ENCODE results near the gene MEGF6.

MEGF6 gene

DNA sequence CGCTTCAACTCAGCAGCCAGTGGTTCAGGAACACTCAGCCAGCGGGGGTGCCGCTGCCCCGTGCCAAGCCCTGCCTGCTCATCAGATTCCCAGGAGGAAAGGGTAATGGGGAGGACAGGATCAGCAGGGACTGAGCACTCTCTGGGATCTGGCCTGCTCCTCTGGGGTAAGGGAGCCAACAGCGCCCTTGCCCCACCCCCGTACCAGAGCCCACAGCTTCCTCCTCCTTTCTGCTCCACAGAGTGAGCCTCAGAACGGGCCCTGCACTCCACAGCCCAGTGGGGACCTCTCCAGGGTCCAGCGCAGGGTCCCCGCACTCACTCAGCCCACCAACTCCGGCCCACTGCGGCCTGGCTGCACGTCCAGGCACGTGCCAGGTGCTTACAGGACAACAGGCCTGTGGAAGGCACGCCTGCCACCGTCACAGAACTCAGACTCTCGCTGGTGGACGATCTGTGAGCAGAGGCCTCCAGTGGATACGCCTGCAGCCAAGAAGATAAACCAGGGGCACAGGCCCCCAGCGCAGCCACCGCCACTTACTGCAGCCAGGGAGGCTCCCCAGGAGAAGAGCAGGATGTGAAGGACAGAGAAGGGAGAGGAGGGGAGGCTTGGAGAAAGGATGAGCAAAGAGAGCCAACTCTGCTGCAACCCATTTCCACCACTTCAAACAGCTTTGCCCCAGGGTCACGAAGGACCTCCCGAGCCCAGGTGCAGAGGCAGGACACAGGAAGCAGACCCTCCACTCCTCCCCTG is 2.1 kb downstream of the MEGF6 start:
- no peak for DNase-seq

DNA sequence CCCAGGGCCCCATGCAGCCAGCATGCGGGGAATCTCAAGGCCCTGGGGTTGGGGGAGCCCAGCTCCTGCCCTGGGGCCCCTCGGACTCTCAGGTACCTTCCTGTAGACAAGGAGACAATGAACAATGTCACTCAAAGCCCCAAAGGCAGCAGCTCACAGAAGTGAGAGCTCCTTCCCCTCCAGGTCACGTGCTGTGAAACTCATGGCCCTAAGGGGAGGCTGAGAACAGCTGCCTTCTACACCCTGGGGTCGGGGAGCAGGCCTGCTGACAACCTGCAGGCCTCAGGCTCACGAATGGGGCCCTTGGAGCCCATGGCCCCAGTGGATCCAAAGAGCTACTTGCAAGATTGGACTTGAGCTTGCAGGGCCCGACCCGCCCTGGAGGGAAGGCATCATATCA is 3.2 kb downstream of the MEGF6 start:
- DNase-seq = peak; percentile 31

DNA sequence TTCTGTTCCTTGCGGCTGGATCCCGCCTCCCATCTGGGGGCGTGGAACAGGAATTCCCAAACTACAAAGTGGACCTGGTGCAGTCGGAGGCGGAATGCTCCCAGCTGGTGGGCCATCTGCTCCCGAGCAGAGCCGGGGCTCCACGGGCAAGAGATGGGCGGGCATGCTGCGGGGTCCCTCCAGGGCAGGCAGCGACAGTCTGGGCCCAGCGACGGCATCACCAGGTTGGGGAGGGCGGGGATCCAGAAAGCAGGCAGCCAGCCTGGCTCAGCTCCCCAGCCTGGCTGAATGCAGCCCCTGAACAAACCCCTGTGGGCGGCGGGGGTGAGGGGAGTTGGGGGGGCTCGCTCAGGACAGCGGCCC is 3.6 kb downstream of the MEGF6 start:
- DNase-seq = peak; percentile 80

DNA sequence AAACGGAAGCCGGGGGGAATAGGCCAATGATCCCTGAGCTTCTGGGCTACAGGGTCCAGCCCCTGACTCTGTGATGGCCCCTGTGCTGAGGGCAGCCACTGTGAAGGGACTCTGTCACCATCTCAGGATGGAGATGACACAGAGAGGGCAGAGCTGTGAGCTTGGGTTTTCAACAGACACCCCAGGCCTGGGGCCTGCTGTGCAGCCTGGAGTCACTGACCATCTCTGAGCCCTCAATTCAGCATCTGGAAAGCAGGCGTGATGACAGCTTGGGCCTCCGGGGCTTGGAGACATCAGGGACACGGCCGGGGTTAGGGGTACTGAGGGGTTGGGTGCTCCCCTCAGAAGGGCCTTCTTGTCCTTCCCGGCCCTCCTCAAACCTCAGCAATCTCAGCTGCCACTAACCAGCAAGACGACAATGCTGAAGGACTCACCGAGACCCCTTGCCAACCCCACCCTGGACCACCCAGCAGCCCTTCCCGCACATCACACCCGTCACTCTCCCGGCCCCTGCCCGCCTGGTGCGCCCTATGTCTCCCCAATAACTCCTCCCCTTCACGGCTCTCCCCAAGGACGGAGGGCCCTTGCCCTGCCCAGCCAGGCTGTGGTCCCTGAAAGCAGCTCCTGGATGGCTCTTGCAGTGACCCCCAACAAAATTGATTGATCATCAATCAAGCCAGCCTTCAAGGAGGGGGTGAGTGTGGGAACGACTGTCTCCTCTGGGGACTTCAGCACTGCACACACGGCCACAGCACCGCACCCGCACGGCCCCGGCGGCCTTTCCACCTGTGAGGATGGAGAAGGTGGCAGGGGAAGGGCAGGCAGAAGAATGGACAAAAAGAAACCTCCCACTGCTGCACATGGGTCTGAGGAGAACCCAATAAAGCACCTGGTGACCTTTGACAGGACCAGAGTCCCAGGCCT is 4.3 kb downstream of the MEGF6 start:
- no peak for DNase-seq

DNA sequence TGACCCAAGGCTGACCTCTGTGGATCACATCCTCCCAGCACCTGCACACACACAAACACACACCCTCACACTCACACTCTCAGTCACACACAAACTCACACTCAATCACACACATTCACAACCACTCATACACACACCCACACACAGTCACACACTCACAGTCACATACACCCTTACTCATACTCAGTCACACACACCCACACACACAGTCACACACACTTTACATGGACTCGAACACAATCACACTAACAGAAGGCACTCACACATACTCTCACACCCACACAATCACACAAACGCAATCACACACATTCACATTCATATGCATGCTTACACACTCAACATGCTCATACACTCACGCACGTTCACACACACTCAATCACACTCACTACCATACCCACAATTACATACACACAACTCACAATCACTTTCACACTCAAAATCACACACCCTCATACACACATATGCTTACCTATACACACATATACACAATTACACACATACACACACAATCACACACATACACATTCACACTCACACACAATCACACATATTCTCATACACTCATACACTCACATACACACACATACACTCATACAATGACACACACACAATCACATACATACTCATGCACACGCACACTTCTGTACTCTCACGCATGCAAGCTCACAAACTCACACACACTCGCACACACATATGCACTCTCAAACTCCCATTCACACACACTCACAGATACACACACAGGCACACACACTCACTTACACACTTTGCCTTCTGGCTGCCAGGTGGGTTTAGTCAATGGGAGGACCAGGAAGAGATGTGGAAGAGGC is 6.1 kb downstream of the MEGF6 start:
- DNase-seq = no peak

DNA sequence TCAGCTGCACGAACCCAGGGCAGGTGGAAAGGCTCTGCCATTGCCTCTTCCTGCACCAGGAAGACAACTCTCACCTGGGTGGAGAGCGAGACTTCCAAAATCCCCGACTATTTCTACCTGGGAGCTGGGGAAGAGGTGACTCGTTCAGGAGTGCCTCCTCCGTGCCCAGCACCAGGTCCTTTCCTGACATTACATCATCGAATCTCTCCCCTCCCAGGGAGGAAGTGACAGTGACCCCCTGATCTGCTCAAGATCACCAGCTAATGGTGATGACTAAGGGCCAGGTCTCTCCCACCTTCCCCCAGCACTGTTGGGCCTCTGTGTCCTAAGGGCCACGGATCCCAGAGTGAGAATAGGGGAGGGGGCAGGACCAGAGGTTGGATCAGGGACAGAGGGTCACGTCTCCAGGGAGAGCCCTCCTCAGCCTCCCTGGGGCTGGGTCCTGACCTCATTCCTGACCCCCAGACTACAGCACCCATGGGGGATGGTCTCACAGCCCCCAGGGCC is 6.8 kb downstream of the MEGF6 start:
- DNase-seq = no peak

DNA sequence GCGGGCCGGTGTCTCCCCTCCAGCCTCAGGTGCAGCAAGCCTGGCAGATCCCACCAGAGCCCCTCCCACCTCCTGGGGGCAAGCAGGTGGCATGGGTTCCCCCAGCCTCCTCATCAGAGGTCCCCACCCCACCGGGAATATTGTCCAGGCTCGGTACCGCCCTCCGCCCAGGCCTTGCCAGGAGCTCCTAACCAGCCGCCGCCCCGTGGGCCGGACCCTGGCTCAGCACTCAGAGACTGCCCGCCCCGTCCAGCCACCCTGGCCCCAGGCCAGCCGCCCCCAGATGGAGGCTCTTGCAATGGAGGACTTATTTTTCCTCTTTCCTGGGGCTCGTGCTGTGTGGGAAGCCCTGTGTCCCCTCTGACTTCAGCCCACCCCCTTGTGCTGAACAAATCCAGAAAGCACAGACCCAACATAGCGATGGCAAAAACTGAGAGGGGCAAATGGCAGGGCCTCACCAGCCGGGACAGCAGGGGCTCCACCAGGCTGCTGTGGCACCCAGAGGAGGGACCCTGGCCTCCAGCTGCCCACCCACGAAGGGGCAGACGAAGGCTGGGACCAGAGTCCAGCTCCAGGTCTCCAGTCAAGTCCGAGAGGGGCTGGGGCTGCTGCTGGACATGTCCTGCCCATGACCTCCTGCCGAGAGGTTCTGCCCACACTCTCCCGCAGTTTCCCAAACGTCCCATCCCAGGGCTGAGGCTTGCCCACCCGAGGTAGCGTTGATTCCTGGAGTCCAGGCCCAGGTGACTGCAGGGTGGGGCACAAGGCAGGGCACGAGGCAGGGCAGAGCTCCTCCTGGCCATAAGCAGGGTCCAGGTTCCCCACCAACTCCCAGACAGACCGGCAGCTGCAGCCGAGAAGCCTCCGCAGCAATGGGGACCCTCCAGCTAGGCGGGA is 7.5 kb downstream of the MEGF6 start:
- DNase-seq = no peak

DNA sequence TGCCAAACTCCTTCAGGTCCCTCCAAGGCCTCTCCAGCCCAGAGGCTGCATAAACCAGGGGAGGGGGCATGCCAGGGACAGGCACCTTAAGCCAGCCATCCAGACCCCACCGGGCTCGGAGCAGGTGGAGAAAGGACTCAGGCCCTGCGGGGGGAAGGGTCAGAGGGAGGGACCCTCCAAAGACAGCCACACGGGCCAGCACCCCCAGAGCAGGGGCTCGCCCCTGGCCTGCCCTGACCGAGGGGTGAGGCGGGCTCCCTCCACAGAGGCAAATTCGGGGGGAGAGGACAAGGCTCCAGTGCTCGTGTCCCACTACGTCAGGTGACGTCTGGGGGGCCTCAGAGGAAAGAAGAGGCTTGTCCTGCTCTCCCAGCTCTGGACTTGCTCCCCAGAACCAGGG is 8.2 kb downstream of the MEGF6 start:
- DNase-seq = no peak

DNA sequence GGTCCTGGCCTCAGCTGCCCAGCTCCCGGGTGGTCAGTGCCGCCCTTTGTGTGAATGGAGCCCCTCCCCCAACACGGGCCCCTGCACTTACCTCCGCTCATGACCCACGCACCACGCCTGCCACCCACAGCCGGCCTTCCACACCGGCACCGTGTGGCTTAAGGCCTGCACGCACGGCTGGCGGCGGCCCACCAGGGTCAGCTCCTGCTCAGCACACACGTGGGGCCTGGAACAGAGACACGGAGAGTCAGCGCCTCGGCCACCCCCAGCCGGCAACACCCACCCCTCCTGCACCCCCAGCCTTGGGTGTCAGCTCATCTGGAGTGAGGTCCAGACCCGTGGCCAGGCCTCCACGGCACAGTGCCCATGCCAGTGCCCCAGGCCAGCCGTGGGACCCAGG is 8.9 kb downstream of the MEGF6 start:
- DNase-seq = no peak

DNA sequence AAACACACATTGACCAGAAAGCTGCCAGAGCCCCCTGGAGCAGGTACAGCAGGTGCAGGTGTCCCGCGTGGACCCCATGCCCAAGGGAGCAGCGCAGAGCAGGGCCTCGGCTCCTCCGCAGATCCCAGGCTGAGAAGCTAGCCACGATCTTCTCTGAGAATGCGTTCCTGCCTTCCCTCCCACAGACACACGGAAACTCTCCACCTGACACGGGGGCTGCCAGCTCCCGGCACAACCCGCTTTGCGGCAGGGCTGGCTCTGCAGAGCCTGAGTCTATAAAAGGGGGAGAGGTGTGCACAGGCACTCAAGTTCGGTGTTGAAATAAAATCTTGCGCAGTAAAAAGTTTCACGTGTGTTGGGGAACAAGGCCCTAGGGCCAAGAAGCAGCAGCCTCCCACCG is 9.6 kb downstream of the MEGF6 start:
- no peak for DNase-seq

DNA sequence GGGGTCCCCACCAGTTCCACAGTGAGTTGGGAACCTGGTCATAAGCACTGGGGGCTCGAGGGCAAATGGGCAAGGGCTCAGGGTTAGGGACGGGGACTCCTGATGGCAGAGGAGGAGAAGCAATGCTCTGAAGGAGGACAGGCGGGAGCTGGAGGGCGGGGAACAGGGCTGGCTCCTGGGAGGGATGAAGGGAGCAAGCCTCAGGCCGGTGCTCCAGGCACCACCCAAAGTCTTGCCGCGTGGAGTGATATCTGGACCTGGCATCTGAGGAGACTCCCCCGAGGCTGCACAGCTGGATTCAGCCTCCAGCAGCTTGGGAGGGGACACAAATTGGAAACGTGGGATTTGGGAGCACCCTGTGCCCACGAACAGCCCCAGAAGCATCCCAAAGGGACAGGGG is 11.0 kb downstream of the MEGF6 start:
- DNase-seq = no peak

DNA sequence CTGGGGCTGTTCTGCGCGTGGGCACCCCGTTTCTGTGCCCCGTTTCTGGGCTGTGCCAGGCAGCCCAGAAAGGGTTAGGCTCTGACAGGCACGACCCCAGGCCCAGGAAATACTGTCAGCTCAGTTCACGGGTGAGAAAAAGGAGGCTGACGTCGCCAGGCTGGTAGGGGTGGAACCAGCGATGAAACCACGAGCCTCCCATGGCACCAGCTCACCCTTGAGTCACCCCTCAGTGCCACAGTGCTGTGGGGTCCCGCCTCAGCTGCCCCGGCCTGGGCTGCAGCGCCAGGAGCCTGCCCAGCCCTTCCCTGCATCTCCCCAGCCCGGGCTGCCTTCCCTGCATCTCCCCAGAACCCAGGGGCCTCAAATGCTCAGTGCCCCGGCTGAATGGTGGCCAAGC is 11.5 kb downstream of the MEGF6 start:
- no peak for DNase-seq

DNA sequence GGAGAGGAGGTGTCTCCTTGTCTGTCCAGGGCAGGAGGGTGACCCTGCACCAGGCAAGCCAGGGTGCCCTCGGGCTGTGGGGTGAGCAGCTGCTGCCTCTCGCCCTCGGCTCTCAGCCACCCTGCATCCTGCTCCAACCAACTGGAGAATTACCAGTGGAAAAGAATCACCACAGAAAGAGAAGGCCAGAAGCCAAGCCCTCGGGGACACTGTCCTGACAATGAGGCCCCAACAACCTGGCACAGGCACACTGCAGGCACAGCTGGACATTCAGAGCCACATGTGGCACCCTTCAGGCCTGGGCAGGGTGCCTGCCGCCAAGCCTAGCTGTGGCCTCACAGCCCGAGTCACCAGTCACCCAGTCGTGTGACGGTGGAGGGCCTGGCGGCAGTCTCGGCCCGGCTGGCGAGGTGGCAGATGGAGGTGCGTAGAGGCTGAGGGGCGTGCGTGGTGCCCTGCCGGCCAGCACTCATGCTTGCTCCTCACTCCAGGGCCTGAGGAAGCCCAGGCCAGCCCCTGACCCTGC is 12.0 kb downstream of the MEGF6 start:
- DNase-seq = no peak

DNA sequence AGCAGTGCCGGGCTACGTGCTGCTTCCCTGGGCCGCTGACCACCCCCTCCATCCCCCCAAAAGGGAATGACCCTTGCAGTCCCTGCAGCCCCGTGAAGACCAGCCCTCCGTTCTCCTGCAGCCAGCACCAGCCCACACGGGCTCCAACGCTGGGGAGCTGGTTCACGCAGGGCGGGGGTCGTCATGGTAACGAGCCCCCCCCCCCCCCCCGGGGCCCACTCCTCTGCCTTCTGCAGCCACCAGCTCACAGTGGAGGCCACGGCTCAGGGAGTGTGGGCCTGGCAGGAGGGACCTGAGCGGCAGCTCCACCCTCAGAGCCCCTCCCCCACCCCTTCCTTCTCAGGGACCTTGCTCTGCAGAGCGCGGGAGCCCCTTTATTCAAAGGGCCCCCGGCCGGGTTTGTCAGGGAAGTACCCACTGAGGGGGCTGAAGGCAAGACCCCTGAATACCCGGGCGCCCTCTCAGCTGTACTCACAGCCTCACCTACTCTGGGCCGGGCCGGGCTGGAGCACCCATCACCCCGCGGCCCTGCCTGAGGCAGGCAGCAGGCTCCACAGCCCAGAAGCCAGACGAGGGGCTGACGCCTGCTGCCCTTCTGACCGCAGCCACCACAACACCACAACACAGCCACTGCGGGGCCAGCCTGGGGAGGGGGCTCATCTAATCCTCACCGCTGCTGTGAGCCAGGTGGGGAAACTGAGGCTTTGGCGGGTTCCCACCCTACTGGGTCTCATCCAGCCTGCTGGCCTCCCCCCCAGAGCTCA is 12.6 kb downstream of the MEGF6 start:
- DNase-seq = no peak

DNA sequence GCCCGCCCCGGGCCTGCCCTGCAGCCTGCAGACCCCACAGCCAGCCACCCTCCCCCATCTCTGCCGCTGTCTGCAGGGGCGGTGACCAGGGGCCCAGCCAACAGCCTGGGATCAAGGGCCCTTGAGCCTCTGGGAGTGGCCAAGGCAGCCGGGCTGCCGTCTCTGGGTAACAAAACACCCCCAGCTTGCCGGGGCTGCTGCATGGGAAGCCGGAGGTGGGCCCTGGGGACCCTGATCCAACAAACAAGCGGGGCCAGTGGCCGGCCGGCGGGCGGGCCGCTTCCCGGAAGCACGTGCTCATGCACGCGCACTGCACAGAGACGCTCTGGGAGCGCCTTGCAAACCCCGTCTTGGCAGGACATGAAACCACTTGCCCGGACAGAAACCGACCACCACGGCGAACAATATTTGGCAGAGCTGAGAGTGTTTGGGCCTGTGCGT is 13.2 kb downstream of the MEGF6 start:
- no peak for DNase-seq

DNA sequence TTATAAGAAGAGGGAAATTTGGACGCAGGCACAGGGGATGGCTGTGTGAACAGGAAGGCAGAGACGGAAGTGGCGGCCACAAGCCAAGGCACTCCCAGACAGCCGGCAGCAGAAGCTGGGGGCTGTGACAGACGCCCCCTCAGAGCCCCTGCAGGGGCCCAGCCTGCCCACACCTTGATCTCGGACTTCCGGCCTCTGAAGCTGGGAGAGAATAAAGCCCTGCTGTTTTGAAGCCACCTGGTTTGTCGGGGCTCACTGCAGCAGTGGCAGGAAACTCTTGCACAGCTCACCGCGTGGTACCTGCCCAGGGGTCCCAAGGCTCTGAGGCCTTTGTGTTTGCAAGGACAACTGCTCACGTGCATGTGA is 13.7 kb downstream of the MEGF6 start:
- no peak for DNase-seq

DNA sequence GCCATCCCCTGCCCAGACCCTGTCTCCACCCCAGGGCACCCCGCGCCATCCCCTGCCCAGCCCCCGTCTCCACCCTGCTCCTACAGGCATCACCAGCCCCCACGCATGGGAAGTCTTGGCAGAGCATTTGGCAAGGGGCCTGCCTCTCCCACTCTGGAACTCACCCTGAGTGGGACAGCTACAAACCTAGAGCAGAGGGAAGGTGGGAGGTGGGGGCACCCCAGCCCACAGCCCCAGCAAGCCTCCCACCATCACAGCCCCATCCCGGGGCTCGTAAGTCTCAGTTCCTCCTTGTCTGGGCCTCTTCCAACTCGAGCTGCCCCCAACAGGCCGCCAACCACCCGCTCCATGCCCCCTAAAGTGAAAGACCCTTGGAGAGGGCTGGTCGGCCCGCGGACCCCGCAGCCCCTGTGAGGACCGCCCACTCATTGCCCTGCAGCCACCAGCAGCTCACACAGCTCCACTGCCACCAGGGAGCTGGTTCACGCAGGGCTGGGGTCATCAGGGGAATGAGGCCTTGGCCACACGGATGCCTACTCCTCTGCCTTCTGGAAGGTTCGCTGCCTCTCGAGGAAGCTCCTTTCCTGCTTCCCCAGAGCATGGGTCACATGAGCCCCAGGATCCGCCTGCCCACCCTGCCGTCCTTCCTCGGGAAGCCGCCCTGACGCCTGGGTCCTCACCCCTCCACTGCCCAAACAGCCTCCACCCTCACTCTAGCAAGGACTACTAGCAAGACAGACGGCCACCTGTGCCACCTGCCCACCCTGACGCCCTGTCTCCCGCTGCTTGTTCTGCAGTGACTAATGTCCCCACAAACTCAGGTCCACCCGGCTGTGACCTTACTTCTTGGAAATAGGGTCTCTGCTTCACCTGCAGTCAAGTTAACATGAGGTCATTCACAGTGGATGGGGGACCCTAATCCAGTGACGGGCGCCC is 14.4 kb downstream of the MEGF6 start:
- DNase-seq = no peak

DNA sequence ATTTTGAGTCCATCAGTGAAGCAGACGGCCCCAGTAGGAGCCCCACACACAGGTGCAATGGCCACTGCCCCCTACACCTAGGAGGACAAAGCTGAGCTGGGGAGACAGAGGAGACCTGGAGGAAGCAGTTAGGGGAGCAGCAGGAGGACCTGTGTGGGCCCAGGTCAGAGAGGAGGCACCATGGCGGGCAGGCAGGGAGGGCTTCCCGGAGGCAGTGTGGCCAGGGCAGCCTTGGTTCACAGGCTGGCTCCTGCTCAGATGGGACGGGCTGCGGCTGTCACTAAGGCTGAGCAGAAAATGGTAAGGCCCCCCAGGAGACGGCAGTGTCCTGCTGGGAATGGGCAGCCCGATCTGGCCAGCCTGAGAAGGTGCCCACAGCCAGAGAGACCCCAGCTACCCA is 15.4 kb downstream of the MEGF6 start:
- no peak for DNase-seq

DNA sequence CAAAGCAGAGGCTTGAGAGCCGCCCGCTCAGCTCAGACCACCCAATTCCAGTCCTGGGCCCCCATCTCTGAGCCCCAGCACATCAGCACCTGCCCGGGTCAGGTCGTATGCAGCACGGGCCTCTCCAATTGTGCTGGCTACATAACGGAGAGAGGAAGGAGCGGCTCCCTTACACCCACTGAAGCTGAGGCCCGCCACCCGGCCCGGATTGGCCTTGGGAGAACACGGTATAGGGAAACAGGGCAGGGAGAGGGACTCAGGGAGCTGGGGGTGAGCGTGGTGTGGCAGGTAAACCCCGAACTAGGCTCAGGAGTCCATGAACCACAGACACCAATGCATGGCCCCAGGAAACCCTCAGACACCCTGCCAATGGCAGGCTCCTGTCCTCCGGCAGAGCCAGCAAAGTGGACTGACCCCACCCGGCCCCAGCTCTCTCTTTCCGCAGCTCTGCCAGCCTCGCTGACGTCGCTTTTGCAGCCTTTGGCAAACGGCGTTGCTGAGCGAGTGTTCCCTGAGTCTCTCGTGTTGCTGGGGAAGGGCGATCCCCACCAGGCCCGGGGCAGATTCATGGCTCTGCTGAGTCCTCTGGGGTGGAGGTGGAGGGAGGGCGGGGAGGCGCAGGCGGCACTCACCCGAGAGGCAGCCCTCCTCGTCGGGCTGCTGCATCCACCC is 16.5 kb downstream of the MEGF6 start:
- no peak for DNase-seq
